ENCODE results near the gene CD300LG. TPM values are rescaled to one million over a fixed set of nuclear protein-coding genes. Genes with fewer than 3 reads are reported as not detected.

The CD300LG gene
- total RNA-seq, 1 donor from 2014 or later, result not detected

DNA sequence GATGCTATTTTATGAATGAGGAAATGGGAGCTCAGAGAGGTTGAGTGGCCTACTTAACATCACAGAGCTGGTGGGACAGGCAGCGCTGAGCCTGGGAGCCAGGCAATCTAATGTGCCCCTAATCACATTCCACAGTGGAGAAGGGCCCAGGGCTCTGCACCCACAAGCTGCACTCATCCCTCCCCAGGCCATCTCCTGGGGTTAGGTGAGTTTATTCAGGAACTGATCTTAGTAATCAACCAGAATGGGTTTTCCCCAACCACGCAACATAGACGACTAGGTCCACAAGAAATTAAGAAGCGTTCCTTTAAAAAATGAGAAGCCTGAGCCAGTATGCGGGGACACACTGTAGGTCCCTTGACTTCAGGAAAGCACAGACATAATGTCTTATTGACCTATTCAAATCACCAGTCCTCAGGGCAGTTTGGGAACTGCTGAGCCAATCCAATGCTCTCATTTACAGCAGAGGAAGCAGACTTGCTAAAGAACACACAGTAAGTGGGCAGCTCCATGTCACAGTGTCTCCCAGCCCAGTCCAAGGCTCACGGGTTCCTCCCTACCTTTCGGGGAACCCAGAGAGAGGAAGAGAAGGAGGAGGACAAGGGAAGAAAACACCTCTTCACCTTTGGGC is 16.4 kb upstream of the CD300LG start:
- Mint-ChIP-seq H3K9me3 (ENCODE audit: unreplicated experiment) (no peaks in the 10 kb centered on the region), H3K4me1 (ENCODE audit: unreplicated experiment) (peaks cover 17% of the 10 kb centered on the region), H3K27ac (ENCODE audit: unreplicated experiment) (no peak overlapping the region), H3K36me3 (ENCODE audit: unreplicated experiment) (peaks cover 10% of the 10 kb centered on the region), H3K4me3 (ENCODE audit: unreplicated experiment) (no peak overlapping the region), H3K27me3 (ENCODE audit: unreplicated experiment) (no peaks in the 10 kb centered on the region)
- DNase-seq (ENCODE audit: extremely low spot score, unreplicated experiment), result no peak
- TF ChIP-seq, protein P1, sequence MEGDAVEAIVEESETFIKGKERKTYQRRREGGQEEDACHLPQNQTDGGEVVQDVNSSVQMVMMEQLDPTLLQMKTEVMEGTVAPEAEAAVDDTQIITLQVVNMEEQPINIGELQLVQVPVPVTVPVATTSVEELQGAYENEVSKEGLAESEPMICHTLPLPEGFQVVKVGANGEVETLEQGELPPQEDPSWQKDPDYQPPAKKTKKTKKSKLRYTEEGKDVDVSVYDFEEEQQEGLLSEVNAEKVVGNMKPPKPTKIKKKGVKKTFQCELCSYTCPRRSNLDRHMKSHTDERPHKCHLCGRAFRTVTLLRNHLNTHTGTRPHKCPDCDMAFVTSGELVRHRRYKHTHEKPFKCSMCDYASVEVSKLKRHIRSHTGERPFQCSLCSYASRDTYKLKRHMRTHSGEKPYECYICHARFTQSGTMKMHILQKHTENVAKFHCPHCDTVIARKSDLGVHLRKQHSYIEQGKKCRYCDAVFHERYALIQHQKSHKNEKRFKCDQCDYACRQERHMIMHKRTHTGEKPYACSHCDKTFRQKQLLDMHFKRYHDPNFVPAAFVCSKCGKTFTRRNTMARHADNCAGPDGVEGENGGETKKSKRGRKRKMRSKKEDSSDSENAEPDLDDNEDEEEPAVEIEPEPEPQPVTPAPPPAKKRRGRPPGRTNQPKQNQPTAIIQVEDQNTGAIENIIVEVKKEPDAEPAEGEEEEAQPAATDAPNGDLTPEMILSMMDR (IDR thresholded peaks at IDR 0.05), result no peak

DNA sequence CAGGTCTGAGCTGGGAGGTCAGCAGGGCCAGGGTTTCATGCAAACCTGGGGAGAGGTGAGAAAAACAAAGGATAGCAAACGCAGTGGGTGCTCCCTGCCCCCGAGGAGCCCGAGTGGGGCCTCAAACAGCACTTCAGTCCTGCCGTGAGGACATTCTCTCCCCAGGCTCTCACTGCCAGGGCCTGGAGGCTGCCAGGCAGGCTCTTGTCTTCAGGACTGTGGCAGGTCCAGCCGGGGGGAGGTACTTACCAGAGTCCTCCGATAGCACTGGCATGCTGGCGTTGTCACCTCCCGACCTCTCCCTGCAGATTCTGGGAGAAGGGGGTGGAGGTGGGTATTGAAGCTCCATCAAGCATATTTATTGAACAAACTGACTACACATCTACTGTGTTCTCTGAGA is 15.3 kb upstream of the CD300LG start:
- Mint-ChIP-seq H3K9me3 (ENCODE audit: unreplicated experiment) (no peaks in the 10 kb centered on the region), H3K4me3 (ENCODE audit: unreplicated experiment) (peak overlapping the region; percentile 72), H3K27me3 (ENCODE audit: unreplicated experiment) (peaks cover 1% of the 10 kb centered on the region), H3K27ac (ENCODE audit: unreplicated experiment) (no peak overlapping the region), H3K36me3 (ENCODE audit: unreplicated experiment) (peaks cover 10% of the 10 kb centered on the region), H3K4me1 (ENCODE audit: unreplicated experiment) (peaks cover 17% of the 10 kb centered on the region)
- no peak for DNase-seq (ENCODE audit: extremely low spot score, unreplicated experiment)
- TF ChIP-seq, protein P1 (IDR thresholded peaks at IDR 0.05), result no peak

DNA sequence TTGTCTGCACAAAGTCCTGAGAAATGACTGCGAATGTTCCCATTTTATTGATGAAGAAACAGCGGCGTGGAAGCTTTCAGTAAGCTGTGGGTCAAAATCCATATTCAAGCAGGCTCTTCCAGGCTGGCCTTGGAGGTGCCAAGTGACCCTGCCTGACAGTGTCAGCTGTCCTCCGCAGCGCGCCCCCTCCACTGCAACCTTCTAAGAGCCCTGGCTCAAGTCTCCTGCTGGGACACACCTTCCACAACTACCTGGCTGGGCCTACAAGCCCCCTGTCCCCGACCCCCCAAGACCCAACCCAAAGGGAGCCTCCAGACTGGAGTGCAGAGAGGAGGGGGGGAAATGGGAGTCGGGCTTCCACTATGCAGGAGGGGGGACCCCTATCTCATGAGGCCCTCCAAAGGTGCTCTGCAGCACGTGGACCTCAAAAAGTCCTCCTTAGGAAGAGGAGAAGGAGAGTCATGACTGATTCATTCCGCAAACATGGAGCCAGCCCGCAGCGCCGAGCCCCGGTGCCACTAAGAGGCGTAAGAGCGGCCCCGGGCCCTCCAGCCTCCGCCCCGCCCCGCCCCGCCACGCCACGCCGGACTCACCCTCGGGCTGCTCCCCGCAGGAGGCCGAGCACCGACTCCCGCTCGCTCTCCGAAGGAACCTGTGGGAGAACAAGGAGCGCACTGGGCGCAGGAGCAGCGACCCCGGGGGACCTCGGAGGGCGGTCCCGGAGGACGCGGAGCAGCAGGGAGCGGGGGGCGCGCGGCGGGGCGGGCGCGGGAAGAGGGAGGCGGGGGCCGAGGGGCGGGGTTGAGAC is 14.6 kb upstream of the CD300LG start:
- Mint-ChIP-seq H3K9me3 (ENCODE audit: unreplicated experiment) (no peaks in the 10 kb centered on the region), H3K27me3 (ENCODE audit: unreplicated experiment) (peaks cover 9% of the 10 kb centered on the region), H3K27ac (ENCODE audit: unreplicated experiment) (no peak overlapping the region), H3K4me3 (ENCODE audit: unreplicated experiment) (peak overlapping the region; percentile 72), H3K4me1 (ENCODE audit: unreplicated experiment) (peaks cover 17% of the 10 kb centered on the region), H3K36me3 (ENCODE audit: unreplicated experiment) (peaks cover 10% of the 10 kb centered on the region)
- no peak for DNase-seq (ENCODE audit: extremely low spot score, unreplicated experiment)
- TF ChIP-seq, protein P1 (IDR thresholded peaks at IDR 0.05), result no peak

DNA sequence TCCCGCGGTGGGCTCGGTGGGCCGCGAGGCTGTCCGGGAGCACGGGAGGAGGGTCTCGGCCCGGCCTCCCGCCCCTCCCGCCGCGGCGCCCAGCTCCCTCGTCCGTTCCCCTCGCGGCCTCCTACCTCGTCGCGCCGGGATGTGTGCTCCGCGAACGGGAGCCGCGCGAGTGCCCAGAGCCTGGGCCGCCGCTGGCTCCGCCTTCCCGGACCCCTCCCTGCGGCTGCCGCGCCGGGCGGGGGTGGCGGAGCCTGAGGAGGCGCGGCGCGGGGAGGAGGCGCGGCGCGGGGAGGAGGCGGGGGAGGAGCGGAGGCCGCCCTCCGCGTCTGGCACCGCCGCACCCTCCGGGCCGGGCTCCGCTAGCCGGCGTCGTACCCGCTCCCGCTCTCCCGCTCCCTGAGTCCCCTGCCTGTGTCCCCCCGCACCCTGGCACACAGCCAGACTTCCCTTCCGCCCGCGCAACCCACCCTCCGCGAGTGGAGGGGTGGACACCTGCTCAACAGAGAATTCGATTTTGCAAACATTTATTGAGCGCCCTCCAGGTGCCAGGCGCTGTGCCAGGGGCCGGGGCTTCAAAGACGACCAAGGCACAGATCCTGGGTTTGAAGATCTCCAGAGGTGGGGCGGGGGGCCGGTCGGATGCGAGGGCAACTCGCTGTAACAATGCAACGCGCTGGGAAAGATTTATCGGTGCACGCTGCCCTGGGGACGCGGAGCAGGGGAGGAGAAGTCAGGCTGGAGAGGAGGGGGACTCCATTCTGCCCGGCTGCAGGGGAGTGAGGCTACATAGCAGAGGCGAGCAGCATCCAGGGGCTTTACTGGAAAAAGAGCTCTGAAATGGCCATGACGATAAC is 13.8 kb upstream of the CD300LG start, which contains the start of gene MPP3:
Gene MPP3 (minus strand): TSS at position 171 of the 854 bp plus-strand sequence. CDS start 1,240 bp downstream, outside the sequence.
- H3K36me3 Mint-ChIP-seq (ENCODE audit: unreplicated experiment), result peaks cover 6% of the 10 kb centered on the region
- peak within 1 kb of the TSS; percentile 76 for H3K4me3 Mint-ChIP-seq (ENCODE audit: unreplicated experiment)
- H3K27me3 Mint-ChIP-seq (ENCODE audit: unreplicated experiment), result peaks cover 14% of the 10 kb centered on the region
- no peak for DNase-seq (ENCODE audit: extremely low spot score, unreplicated experiment)
- H3K9me3 Mint-ChIP-seq (ENCODE audit: unreplicated experiment), result no peaks in the 10 kb centered on the region
- no peak within 1 kb of the TSS for H3K27ac Mint-ChIP-seq (ENCODE audit: unreplicated experiment)
- TF ChIP-seq, protein P1 (IDR thresholded peaks at IDR 0.05), result no peak
- H3K4me1 Mint-ChIP-seq (ENCODE audit: unreplicated experiment), result peaks cover 17% of the 10 kb centered on the region
